ENCODE results near the gene PHACTR1.

Gene PHACTR1

DNA sequence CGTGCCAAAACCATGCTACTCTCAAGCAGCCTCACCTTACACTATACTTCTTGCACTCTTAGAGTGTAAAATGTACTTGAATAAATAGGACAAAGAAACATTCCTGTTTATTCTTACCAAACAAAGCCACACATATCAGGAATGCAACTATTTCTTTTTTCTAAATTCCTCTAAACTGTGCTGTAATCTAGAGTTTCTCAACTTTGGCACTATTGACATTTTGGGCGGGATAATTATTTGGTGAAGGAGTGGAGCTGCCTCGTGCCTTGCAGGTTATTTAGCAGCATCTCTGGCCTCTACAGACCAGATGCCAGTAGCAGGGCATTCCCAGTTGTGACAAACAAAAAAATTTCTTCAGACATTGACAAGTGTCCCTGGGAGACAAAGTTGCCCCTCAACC lies 86.9 kb downstream of the PHACTR1 start:
- no peak for DNase-seq (ENCODE audit: low spot score)

- no peak for DNase-seq (ENCODE audit: low spot score)
Observed at GRCh38 chr6:12804952-12805645, 88.5 kb downstream of the PHACTR1 start.

DNA sequence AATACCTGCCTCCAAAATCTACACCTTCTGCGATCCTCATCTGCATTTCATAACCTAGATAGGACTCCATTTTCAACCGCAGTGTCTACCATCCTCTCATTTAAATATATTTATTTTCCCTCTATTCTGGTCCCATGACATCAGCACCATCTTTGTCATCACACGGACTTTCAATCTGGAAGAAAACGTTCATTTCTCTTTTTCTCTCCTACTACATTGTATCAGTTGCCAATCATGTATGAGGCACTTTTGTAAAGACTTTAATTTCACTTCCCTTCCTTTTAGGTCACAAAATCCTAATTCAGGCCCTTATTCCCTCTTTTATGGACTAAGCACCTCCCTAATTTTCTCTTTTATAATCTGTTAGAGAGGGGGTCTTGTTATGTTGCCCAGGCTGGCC lies 89.6 kb downstream of the PHACTR1 start:
- no peak for DNase-seq (ENCODE audit: low spot score)

DNA sequence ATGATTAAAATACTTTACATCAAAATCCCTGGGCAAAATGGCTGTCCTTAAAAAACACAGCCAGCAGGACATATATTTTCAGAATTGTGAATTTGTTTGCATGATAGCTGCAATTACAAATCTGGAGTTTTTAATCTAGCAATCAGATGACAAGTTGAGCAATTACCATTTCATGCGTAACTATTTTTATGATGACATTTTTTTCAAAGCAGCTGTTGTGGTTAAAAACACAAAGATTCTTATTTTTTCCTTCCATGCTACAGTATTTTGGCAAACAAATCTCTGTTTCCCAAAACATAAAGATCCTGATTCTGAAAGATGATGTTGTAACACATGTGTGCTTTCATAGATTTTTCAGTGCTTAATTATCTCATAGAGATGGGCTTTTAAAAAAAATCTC lies 90.2 kb downstream of the PHACTR1 start:
- DNase-seq (ENCODE audit: low spot score): no peak

GRCh38 chr6:12811519-12811918 lies 95.0 kb downstream of the PHACTR1 start:
- no peak for DNase-seq (ENCODE audit: low spot score)

- DNase-seq (ENCODE audit: low spot score): no peak
Observed at GRCh38 chr6:12813321-12813720, 96.8 kb downstream of the PHACTR1 start.

DNA sequence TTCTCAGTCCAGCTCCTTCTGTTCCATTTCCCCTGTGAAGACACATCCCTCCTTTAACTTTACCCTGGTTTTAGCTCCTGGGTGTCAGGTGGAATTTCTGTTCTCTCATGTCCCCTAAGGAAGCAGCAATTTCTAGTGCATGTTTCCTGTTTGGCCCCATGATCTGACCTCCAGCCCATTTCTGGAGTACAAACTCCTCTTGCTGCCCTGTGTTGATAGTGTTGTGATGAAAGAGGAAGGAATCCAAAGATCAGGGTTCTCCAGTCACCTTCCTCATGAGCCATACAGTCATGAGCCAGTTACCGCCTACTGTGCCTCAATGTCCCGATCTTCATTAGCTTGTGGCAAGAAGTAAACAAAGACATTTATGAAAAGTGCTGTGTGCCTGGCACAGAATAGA lies 97.4 kb downstream of the PHACTR1 start:
- DNase-seq (ENCODE audit: low spot score): no peak

DNA sequence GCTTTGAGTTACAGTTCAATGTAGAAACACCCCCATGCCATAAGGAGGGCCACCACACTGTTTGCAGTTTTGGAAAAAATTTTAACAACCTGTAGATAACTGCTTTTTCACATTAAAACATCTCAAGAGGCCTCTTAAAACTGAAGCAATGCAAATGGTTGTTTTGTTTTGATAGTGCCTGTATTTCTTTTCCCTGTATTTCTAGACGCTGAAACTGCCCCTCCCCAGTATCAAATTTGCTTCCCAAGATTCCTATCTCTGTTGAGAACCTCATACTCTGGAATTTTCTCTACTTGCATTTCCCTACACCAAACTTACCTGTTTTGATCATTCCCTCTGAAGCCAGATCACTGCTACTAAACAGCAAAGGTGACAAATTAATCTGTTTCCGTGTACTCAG lies 98.5 kb downstream of the PHACTR1 start:
- DNase-seq (ENCODE audit: low spot score): no peak

DNA sequence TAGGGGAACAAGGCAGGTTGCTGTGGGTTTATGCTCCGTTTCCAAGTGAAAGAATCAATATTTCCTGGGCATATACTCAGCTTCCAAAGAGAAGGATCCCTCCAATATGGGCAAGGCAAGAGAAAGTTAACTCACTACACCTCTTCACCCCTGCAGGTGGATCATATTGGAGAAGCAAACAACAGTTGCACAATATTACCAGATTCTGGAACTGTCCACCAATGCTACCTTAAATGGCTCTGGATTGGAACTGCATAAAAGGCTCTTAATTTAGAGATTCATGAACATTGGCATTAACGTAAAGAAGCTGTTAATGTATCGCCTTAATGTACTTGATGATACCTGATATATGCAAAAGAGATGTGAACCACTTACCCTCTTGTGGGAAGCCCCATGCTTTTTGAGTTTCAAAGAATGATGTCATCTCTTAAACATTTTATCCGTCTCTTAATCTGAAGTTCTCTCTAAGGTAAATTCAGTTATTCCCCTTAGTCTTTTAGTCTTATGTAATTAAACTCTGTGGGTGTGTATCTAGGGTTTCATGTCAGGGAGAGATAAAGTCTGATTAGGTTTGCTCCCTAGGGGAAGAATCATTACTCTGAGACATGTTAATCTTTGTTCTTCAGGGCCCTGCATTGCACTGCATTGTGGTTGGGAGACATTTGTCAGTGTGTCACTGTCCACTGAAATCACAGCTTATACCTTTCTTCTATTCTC lies 99.5 kb downstream of the PHACTR1 start:
- no peak for DNase-seq (ENCODE audit: low spot score)

DNA sequence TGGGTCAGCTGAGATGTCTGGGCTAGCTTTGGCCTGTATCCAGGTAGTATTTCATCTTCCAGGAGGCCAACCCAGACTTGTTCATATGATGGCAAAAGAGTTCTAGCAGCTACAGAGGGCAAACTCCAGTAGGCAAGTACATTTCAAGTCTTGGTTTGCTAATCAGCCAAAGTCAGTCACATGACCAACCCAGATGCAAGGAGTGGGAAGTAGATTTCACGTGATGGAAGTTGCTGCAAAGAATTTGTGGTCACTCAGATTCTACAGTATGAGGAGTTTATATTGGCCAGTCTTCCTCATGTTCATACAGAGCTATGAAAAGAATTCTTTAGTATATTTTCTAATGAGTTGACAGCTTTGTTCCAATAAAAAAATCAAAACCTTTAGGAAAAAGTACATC lies 101.8 kb downstream of the PHACTR1 start:
- DNase-seq (ENCODE audit: low spot score): no peak

DNA sequence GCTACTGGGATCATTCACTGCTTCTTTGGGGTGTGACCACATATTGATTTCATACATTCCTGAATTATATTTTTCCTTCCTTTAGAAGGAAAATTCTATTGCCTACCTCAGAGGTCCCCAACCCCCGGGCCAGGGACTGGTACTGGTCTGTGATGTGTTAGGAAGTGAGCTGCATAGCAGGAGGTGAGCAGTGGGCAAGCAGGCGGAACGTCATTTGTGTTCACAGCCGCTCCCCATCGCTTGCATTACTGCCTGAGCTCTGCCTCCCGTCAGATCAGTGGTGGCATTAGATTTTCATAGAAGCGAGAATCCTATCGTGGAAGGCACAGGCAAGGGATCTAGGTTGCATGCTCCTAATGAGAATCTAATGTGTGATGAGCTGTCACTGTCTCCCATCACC lies 107.3 kb downstream of the PHACTR1 start:
- no peak for DNase-seq (ENCODE audit: low spot score)

DNA sequence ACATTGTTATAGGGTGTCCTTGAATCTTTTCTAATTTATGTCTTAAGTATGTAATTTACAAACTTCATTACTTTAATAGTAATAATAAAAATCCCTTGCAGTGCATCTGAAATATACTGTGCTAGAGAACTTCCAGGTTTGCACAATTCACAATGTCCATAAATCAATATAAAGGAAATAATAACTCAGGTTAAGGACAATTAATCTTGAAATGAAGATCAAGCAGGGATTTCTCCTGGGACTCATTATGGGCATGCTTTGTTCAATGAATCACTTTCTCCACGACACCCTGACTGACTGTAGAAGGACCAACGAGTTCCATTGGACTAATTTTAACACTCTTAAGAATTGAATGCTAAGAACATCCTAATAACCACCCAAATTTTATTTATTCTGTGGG lies 110.0 kb downstream of the PHACTR1 start:
- no peak for DNase-seq (ENCODE audit: low spot score)

GRCh38 chr6:12827921-12828320 lies 111.4 kb downstream of the PHACTR1 start:
- no peak for DNase-seq (ENCODE audit: low spot score)

DNA sequence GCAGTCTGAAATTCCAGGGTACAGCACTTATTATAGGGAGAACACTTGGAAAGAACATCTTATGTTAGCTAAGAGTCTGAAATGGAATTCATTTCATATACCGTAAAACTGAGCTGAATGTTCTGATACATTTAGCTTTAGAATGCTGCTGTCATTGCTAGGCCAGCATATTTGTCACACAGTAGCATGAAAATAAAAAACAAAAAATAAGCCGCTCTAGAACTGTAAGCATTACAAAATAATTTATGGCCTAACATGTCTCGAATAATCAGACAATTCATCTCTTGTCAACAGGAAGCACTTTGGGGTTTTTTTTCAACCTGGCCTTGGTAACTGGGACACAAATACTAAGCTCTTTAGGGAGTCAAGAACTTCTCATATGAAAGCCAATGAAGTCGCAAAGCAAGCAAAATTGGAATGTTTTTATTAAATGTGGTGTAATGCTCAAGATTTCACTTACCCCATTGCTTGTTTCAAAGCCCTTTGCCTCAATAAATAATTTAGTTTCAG lies 115.7 kb downstream of the PHACTR1 start:
- no peak for DNase-seq (ENCODE audit: low spot score)

GRCh38 chr6:12836009-12836408 lies 119.4 kb downstream of the PHACTR1 start:
- DNase-seq (ENCODE audit: low spot score): no peak

DNA sequence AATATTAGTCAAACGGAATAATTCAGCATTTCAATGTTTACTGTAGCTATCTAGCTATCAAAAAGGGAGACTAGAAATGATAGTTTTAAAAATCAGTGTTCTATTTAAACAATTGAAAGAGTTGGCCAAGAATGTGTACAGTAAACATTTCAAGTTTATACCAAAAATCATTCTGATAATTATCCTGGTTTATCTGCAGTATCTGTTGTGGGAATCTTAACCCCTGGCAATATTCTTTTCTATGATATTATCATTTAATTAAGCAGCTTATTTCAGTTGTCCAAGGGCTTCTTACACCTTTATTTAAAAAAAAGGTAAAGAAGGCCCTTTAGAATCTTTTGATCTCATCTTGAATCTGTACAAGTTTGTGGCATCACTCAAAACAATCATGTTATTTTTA lies 125.1 kb downstream of the PHACTR1 start:
- no peak for DNase-seq (ENCODE audit: low spot score)

- no peak for DNase-seq (ENCODE audit: low spot score)
Observed at GRCh38 chr6:12842114-12842513, 125.5 kb downstream of the PHACTR1 start.

DNA sequence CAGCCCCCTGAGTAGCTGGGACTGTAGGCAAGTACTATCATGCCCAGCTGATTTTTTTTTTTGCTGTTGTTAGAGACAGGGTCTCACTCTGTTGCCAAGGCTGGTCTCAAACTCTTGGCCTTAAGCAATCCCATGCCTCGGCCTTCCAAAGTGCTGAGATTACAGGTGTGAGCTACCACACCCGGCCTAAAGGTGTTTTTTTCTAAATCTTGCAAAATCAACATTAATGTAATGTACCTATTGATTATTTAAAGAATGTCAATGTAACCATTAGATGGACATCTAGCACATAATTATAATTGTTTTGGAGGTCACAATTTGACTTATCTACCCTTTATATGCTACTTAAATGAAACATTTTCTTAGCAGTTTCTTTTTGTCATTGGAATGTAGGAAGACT lies 126.1 kb downstream of the PHACTR1 start:
- no peak for DNase-seq (ENCODE audit: low spot score)

DNA sequence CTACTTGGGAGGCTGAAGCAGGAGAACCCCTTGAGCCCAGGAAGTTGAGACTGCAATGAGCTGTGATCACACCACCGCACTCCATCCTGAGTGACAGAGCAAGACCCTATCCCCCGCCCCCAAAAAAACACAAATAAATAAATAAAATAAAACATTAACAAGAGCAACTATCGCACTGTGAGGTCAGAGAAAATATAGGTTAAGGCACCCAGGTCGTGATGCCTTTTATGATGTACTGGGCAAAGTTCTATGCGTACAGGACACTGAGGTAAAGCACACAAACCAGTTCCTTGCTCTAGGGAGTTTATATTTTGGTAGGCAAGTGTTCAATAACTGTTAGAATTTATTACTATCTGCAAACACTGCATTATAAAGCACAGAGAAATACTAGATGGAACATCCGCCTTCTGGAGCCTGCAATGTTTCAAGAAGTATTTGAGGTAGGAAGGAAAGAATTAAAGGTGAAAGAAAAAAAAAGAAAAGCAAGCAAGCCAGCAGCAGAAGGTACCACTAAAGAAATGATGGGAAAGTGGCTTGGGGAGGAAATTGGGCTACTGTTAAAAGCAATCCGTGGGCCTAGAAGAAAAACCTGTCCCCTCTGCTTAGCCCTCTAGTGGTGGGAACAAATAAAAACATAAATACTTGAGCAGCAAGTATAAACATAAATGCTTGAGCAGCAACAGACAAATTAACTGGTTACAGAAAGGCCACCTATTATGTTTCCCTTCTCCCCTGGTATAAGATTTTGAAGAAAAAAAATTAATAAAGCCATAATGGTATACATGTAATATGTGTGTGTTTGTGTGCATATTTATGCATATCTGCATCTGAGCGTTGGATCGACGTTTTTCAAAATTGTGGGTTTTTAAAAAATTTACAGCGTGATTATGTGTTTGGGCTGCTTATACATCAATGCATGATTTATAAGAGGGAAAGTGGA lies 128.0 kb downstream of the PHACTR1 start:
- DNase-seq (ENCODE audit: low spot score): peak; percentile 20

- no peak for DNase-seq (ENCODE audit: low spot score)
Observed at GRCh38 chr6:12845224-12846004, 128.8 kb downstream of the PHACTR1 start.

DNA sequence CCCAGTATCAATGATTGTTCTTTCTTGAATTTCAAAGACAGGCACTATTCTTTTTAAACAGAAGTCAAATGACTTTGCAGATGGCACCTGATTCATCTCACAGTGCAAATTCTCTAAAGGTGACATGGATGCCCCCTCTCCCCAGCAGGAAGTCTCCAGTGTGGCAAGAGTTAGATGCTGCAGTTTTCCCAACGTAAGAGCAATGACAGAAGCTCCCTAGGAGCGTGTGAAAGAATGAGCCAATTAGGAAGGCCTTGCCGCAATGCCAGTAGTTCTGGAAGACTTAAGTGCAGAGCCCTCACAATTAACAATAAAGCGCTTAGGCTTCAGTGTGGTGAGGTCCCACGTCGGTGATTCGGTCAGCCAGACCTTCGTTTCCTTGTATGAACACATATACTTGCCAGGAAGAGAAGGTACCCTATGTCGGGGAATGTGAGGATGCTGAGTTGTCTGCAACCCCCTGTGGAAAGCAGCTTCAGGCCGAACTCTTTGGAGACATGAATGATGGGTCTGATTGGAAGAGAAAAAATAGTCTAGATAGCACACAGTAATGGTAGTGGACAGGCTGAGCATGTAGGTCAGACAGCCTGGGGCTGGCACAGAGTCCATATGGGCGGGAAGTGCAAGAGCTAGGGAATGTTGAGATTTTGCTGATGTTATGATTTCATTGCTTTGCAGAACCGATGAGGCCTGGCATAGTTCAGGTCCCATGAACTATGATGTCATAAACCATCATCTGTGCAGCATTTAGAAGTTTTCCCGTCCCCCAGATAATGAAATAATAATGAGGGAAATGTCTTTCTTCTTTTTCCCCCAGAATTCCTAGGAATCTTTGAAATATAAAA lies 132.6 kb downstream of the PHACTR1 start:
- no peak for DNase-seq (ENCODE audit: low spot score)
